ENCODE results near the gene PRR15.
"Not testable (repeated sequence)": the region's sequence is repeated elsewhere in the genome, so short reads cannot be mapped to it uniquely, and the experiment has no call there.

Gene PRR15, protein sequence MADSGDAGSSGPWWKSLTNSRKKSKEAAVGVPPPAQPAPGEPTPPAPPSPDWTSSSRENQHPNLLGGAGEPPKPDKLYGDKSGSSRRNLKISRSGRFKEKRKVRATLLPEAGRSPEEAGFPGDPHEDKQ

DNA sequence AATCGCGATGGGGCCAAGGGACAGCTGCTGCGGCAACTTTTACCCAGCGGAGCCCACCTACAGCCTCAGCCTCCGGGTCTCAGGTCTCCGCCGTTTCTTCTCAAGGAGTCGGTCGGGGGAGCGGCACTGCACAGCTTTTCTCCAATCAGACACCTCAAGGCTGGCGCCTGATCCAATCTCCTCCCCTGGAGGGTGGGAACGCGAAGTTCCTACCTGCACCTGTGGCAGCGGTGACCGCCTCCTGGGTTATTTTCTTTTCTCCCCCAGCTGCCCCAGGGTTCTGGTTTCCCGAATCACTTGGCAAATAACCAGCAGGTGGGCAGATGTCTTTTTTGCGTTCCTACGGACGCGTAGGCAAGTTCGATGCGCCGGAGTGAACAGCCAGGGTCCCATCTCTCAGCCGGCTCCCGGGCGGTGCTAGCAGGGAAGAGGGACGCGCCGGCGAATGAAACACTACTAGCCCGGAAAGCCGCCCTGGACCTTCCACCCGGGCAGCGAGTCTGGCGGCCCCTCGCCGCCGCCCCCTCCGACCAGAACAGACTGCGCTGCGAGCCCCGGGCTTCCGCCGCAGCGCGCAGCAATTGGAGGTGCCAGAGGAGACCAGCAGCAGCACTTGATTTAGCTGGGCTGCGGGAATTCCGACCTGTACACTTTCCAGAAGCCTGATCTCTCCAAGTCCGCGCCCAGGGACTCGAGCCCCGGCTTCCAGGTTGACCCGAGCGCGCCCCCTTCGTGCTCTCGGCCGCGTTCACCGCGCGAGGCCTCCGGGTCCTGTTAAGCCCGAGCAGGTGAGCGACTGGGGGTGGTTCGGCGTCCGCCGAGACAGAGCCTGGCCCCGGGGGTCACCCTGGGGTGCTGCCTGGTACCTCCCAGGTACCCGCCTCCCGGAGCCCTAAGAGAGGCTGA, at the start of gene PRR15:
PRR15 (plus strand) TSS at position 246 of the 906 bp plus-strand sequence. CDS start 2,495 bp downstream, outside the sequence.
- peak; percentile 28 for DNase-seq (ENCODE audit: low read depth)

DNA sequence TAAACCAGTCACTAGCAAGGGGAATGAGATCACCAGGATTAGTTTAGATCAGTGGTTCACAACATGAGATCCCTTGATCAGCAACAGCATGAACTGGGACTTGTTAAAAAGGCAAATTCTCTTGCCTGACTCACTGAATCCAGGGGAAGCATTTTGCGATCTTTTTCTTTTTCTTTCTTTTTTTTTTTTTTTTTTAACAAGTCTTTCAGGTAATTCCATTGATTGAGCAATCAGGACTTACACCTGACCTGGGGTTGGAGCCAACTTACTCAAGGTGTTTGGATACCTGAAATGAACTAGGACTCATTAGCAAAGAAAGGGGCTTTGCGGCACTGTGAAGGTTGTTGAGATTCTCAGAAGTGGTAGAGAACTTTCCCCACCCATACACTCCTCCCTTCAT, 47.1 kb upstream of the PRR15 start:
- DNase-seq (ENCODE audit: low read depth) = no peak

DNA sequence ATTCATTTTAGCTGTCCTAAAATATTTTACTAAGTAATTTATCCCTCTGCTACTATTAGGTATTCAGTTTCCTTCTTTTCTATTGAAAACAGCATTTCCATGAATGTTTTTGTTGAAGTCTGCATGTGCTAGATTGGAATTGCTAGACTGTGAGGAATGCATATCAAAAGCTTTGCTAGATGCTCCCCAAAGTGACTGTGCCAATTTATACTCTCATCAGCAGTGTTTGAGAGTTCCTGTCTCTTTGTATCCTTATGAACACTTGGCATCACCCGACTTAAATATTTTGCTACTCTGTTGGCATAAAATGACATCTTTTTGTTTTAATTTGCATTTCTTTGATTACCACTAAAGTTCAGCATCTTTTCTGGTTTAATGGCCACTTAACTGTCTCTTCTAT, 45.0 kb upstream of the PRR15 start:
- DNase-seq (ENCODE audit: low read depth) = no peak

DNA sequence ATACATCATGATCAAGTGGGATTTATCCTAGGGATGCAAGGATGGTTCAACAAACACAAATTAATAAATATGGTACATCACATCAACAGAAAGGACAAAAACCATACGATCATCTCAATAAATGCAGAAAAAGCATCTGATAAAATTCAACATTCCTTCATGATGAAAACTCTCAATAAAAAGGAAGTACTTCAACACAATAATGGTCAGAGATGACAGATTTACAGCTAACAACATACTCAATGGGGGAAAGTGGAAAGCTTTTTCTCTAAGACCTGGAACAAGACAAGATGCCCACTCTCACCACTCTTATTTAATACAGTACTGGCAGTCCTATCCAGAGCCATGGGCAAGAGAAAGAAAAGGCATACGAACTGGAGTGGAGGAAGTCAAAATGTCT, 39.9 kb upstream of the PRR15 start:
- no peak for DNase-seq (ENCODE audit: low read depth)

DNA sequence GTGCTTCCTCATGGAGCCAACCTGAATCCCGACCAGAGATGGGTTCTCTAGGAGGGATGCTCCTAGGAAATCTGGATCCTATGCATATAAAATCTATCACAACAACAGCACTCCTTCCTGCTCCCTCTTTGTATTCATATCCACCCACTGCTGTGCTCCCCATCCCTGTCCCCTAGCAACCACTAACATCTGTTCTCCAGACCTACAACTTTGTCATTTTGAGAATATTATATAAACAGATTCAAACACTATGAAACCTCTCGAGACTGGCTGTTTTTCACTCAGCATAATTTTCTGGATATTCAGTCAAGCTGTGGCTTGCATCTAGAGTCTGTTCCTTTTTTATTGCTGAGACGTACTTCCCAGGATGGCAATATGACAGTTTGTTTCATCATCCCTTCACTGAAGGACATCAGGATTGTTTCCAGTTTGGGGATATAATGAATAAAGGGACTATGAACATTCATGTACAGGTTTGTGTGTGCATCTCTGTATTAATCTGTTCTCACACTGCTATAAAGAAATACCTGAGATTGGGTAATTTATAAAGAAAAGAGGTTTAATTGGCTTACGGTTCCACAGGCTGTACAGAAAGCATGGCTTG, 36.0 kb upstream of the PRR15 start:
- DNase-seq (ENCODE audit: low read depth) = no peak

DNA sequence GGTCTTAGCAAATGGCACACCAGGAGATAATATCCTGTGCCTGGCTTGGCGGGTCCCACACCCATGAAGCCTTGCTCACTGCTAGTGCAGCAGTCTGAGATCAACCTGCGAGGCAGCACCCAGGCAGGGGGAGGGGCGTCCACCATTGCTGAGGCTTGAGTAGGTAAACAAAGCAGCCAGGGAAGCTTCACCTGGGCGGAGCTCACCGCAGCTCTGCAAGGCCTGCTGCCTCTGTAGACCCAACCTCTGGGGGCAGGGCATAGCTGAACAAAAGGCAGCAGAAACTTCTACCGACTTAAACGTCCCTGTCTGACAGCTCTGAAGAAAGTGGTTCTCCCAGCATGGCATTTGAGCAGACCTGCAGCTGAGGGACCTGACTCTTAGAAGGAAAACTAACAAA, 35.1 kb upstream of the PRR15 start:
- DNase-seq (ENCODE audit: low read depth) = not testable (repeated sequence)

DNA sequence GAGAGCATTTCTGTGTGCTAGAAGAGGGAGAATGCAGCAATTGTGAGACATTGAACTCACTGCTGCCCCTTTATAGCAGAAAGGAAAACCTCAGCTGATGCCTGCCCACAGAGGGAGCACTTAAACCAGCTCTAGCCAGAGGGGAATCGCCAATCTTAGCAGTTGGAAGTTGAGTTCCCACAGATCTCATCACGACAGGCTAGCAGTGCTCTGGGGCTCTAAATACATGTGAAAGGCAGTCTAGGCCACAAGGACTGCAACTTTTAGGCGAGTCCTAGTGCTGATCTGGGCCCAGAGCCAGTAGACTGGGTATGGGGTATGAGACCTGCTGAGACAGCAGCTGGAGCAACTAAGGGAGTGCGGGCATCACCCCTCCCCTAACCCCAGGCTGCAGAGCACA, 25.2 kb upstream of the PRR15 start:
- DNase-seq (ENCODE audit: low read depth) = no peak

DNA sequence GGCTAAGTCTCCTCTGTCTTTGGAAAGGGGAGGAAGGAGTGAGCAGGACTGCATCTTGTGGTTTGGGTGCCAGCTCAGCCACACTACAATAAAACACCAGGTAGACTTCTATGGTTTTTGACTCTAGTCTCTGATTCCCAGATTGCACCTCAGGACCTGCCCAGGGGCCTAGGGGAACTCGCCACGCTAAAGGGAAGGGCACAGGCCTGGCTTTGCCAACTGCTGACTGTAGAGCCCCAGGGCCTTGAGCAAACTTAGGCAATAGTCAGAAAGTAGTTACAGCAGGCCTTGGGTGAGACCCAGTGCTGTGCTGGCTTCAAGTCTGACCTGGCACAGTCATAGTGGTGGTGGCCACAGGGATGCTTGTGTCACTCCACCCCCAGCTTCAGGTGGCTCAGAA, 24.2 kb upstream of the PRR15 start:
- no peak for DNase-seq (ENCODE audit: low read depth)

DNA sequence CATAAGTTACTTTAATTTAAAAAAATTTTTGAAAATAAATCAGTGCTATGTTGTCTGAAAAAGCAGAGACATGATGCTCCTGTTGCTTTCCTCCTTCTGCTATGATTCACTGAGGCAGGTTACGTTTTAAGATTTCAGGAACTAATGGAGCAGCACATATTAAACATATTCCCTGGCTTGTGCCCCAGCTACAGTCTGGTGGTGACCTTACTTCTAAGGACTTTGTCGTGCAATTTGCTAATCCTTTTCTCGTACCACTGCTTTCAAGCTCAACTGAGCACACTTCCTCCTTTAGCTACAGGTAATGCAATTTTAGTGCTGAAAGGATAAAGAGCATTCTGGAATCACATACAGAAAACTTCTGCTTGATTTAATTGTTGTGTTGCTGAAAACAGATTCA, 16.2 kb upstream of the PRR15 start:
- DNase-seq (ENCODE audit: low read depth) = no peak

DNA sequence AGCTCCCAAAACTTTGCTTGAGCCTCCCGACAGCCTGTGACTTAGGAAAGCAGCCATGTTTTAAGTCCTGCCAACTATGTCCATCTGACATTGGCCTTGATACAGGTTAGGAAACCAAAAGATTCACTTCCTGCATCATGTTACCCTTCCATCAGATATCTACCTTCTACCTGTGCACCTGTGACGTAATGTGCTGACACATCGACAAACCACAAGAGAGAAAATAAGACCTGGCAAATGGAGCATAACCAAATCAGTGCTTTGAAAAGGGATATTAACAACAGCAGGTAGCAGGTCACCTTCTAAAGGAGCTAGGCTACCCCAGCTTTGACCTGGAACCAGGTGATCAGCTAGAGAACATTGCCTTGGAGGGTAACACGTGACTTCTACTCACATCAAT, 14.8 kb upstream of the PRR15 start:
- no peak for DNase-seq (ENCODE audit: low read depth)

DNA sequence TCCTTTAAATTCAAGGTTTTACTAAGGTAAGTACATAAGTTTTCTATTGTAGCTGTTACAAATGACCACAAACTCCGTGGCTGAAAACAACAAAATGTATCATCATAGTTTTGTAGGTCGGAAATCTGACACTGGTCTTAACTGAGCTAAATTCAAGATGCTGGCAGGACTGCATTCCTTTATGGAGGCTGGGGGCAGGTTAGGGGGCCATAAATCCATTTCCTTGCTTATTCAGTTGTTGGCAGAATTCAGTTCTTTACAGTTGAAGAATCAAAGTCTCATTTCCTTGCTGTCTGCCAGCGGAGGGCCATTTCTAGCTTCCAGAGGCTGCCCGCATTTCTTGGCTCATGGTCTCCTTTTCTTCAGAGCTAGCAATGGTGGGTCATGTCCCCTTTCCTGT, 11.2 kb upstream of the PRR15 start:
- DNase-seq (ENCODE audit: low read depth) = no peak

DNA sequence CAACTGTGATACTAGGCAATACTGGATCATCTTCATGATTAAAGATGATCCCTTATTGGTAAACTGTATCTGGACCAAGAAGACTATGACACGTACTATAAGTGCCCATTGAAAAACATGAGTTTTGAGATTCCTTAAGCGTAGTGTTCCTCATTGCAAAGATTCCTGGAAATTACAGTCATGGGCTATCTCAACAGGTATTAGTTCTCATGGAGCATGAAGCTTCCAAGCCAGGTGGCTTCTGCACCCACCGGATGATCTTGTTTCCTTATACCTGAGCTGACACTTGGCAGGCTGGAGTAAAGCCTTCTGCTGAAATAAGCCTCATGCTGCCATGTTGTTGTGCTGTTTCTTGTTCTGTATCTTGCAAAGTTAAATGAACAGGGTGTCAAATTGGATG, 8.6 kb upstream of the PRR15 start:
- no peak for DNase-seq (ENCODE audit: low read depth)

DNA sequence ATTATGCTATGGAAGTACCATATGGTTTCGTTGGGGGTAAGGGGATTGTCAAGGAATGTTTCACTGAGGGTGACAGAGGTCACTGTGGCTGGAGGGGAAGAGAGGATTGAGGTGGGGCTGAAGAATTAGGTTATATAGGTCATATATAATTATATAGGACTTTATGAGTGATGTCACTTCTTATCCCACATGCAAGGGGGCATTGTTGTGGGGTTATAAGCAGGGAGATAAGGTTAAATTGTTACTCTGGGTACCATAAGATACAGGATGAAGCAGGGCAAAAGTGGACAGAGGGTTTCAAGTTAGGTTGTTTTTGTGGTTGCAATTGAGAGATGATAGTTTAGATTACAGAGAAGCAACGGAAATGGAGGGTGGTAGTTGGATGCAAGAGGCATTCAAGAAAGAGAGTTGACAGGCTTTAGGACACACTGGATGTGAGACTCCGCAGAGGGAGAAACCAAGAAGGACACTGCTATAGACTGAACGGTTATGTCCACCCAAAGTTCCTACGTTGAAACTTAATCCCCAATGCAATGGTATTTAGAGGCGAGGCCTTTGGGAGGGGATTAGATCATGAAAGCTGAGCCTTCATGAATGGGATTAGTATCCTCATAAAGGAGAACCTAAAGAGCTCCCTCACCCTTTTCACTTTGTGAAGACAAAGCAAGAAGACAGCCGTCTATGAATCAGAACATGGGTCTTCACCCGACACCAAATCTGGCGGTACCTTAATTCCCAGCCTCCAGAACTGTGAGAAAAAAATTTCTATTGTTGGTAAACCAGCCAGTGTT, 7.0 kb upstream of the PRR15 start:
- DNase-seq (ENCODE audit: low read depth) = peak; percentile 4

DNA sequence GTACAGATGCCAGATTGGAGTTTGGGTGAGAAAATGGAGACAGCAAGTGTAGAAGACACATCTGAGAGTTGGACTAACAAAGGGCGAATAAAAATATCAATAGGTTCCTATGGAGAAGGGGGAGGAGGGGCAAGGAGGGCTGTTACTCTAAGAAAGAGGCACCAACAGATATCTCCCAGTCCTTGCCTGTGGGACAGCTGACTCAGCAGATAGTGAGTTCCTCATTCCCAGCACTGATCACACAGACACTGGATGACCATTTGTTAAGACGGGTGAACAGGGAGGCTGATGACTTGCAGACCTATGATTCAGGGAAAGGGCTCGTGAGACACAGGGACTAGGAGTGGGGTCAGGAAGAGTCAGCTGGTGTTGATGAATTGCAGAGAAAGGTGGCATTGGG, 5.7 kb upstream of the PRR15 start:
- DNase-seq (ENCODE audit: low read depth) = peak; percentile 31

DNA sequence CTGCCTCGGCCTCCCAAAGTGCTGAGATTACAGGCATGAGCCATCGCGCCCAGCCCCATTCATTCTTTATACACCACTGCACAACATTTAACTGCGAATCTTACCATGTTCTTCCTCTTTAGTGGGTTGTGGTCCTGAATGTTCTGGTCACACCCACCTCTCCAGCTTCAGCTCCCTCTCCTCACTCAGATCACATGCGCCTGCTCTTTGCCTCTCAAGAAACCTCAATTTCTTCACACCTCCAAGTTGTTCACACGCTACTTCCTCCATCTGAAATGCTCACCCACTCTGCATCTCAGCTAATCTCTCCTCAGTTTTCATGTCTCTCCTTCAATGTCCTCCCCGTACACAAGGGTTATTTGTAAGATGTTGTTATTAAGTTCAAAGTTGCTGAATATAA, 2.4 kb upstream of the PRR15 start:
- no peak for DNase-seq (ENCODE audit: low read depth)

DNA sequence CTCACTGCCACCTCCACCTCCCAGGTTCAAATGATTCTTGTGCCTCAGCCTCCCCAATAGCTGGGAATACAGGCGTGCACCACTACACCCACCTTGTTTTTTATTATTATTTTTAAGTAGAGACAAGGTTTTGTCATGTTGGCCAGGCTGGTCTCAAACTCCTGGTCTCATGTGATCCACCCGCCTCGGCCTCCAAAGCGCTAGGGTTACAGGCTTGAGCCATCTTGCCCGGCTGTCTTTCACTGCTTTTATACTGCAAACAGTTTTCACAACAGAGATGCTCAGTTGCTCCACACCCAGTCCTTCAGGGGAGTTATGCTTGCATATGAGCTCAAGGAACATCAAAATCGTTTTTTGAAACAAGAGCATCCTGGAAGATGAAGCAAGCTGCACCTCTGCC, 1.3 kb upstream of the PRR15 start:
- no peak for DNase-seq (ENCODE audit: low read depth)

DNA sequence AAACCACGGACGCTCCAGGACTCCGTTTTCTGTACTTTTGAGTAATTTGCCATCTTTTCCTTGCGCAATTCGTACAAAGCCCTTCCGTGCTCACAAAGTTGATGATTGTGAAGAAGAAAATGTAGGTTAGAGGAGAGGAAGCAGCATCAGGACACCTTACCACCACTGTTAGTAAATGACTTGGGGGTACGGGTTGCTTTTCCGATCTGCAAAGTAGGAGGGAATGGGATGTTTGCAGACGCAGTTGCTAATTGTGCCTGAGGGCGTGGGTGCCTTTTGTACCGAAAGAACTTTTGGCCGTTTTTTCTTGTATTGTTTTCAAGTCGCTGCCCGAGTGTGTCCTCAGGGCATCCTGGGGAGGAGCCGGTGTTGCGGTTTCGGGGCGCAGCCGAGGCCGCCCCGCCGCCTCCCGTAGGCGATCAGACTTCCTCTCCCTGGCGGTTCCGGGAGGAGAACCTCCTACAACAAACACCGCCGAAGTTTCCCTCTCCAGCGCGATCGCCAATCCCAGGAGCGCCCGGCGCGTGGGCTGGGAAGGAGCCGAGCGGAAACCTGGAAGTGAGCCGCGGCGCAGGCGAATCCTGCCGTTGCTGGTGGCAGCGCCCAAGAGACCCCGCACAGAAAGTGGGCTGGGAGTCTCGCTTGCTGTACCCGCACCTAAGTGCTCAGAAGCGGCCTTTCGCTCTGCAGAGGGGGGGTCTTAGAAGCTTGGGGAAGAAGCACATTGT, 1.0 kb downstream of the PRR15 start:
- peak; percentile 78 for DNase-seq (ENCODE audit: low read depth)

DNA sequence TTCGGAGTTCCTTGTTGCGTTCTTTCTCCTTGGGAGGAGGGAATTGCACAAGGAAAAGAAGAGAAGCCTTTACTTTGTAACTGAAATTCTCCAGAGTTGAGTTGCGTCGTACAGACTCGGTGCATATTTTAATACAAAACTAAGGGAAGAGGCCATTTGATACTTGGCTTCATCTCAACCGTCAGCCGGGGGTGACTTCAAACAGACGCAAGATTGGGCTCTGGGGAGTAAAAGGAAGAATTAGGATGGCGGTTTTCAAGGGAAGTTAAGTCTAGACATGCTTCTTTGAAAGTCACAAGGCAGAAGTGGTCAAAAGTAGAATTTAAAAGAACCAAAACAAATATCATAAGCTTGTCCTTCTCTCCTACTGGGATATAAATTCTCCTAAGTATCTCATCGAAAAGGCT, 1.6 kb downstream of the PRR15 start:
- DNase-seq (ENCODE audit: low read depth) = no peak

DNA sequence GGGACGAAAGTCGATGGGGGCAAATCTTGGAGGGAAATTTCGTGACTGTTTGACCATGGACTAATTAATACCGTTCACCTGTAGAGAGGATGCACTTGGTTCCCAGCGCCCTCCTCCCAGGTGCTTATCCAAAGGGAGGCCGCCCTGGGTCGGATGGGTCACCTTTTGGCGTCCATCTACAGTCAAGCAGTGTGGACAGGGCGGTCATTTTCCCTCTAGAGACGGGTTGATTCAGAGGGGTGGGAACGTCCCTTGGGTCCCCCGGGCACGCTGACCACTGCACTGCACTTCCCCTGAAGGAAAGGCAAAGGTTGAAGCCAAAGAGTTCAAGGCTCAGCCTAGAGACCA, 2.0 kb downstream of the PRR15 start:
- DNase-seq (ENCODE audit: low read depth) = no peak

DNA sequence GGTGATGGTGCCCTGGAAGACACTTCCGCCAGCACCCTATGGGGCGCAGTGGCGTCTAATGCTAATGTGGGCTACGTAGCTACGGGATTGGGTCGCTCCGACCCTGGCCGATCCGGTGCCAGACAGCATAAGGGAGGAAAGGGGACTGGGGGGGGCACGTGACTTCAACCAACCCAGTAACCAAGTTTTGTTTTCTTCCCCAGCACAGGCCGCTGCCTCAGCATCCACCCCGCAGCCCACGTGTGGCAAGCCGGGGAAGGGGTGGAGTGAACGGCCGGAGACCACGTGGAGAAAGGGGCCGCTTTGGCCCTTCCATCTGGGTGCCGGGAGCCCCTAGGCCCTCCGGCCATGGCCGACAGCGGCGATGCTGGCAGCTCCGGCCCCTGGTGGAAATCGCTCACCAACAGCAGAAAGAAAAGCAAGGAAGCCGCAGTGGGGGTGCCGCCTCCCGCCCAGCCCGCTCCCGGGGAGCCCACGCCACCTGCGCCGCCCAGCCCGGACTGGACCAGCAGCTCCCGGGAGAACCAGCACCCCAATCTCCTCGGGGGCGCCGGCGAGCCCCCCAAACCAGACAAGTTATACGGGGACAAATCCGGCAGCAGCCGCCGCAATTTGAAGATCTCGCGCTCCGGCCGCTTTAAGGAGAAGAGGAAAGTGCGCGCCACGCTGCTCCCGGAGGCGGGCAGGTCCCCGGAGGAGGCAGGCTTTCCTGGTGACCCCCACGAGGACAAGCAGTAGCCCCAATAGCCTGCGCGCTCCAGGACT, 2.5 kb downstream of the PRR15 start:
- peak; percentile 17 for DNase-seq (ENCODE audit: low read depth)

DNA sequence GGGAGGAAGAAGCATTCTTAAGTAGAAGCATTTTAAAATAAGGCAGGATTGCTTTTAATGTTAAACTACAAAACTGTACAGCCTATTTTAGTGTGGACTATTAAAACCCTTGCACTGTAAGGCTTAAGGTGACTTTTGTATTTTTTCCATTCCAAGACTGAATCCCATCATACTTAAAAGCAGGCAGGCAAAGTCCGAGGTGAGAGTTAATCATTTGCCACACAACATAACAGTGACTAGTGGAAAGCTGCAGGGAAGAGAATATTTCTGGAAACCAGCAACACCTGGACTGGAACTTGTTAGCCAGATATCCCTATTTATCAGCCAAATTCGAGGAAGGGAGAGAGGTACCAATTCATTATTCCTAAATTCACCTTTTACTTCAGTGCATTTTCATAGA, 3.5 kb downstream of the PRR15 start:
- DNase-seq (ENCODE audit: low read depth) = no peak

Measured in ELR (cell line).